Gastrocnemius medialis (tissue), 4 donors: ENCODE data around the gene EDEM3. TPM values are rescaled to one million over a fixed set of nuclear protein-coding genes. Genes with fewer than 3 reads are reported as not detected.

Experiments
- ATAC-seq, 2 donors: fragments of 150-250 bp; one replicate each; pipeline ENCODE4 v1.9.1; 2016
- DNase-seq, 2 donors: peaks; one replicate each; pipeline ENCODE4 v3.0.0-alpha.2; 2019
- H3K27ac ChIP-seq, 4 donors: fragments of 200-600 bp; sonication (generic); 1 replicate in 1 of 4; 2 replicates in 3 of 4; pipeline ENCODE4 v1.5.1; 2016 to 2018; ENCODE audit warnings: mild to moderate bottlenecking in 2 of 4, moderate library complexity in 1 of 4
- H3K27me3 ChIP-seq, 3 donors: fragments of 200-600 bp; sonication (generic) in 2 of 3; 1 replicate in 1 of 3; 2 replicates in 2 of 3; pipeline versions ENCODE4 v1.5.1 to v1.6.0; 2016 to 2019; ENCODE audit warnings: mild to moderate bottlenecking in 1 of 3, moderate library complexity in 1 of 3
- H3K36me3 ChIP-seq, 2 donors: fragments of 200-600 bp; sonication (generic) in 1 of 2; one replicate each; pipeline ENCODE4 v1.5.1; 2017 to 2018
- H3K4me1 ChIP-seq, 2 donors: fragments of 200-600 bp; sonication (generic) in 1 of 2; one replicate each; pipeline ENCODE4 v1.5.1; 2016 to 2017; ENCODE audit warnings: mild to moderate bottlenecking in 2 of 2
- H3K4me3 ChIP-seq, 4 donors: fragments of 200-600 bp; sonication (generic) in 3 of 4; 1 replicate in 1 of 4; 2 replicates in 3 of 4; pipeline ENCODE4 v1.5.1; 2016 to 2019; ENCODE audit warnings: mild to moderate bottlenecking in 2 of 4
- H3K9me3 ChIP-seq, 3 donors: fragments of 200-600 bp; sonication (generic) in 2 of 3; 1 replicate in 1 of 3; 2 replicates in 2 of 3; pipeline ENCODE4 v1.5.1; 2016 to 2019
- POLR2A ChIP-seq, 2 donors: fragments of 450-650 bp; IDR thresholded peaks; one replicate each; pipeline ENCODE4 v1.6.1; 2017; ENCODE audit warnings: antibody characterized with exemption in 2 of 2, mild to moderate bottlenecking in 2 of 2, moderate library complexity in 2 of 2
- in situ Hi-C, 4 donors: fragments of 200-750 bp; cut with MboI; loops; one replicate each; pipeline versions ENCODE4 v1.15.0 to v1.8.0; 2017; ENCODE audit warnings: low sequenced_read_pairs in 4 of 4
- intact Hi-C: fragments of 100-400 bp; cut with DNase I; formaldehyde crosslinking; loops from one replicate; pipeline ENCODE4 v1.15.1; 2023; ENCODE audit warnings: low total_unique reads
- total RNA-seq, 4 donors: library from RNA; depleted of rRNA; stranded (reverse); fragments of >200 nt; gene quantifications; one replicate each; pipeline versions ENCODE4 v1.1.0 to v1.2.3, GENCODE V29; 2016
- TF ChIP-seq, protein P1 (sequence below), 5 experiments: fragments of 450-650 bp in 3 of 5; fragments of 200-600 bp in 2 of 5; sonication (generic) in 2 of 5; IDR thresholded peaks in 4 of 5; conservative IDR thresholded peaks in 1 of 5; 1 replicate in 4 of 5; 2 replicates in 1 of 5; pipeline ENCODE4 v1.5.1; 2016 to 2019; ENCODE audit warnings: antibody characterized with exemption in 5 of 5, mild to moderate bottlenecking in 3 of 5, moderate library complexity in 3 of 5

EDEM3 gene
- total RNA-seq, 4 donors from 2014 or later: 18.1 to 51.1 (median 31.9) TPM

DNA sequence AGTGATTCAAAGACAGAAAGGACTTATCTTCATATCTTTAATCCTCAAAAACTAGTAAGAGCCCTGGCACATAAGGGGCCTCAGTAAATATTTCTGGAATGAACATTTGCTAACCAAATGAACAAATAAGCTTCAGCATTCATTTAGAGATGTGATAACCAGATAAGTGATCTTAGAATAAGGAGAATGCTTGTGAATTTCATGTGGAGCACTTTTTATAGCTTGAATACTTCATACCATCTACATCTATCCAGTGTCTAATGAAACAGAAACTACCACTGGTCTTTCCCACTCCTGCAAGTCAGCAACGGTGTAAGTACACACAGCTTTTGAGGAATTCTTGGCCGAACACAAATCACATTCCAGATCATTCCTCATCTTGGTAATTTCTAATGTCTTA lies 38.5 kb downstream of the EDEM3 start:
- Histone ChIP-seq H3K4me3 (no peak overlapping the region), H3K4me1 (no peaks in the 10 kb centered on the region), H3K27ac (no peak overlapping the region), H3K9me3 (no peaks in the 10 kb centered on the region), H3K36me3 (peaks cover 0 to 96% of the 10 kb centered on the region in 2 donors), H3K27me3 (no peaks in the 10 kb centered on the region)
- no peak for ATAC-seq
- in situ Hi-C loops (loop anchor here in 1 of 4 donors (25.0 kb wide), 1 partner anchor 1621 kb away; no protein-coding TSS in a partner anchor), intact Hi-C loops (no loop called here)
- TF ChIP-seq POLR2A (IDR thresholded peaks at IDR 0.05): no peak
- TF ChIP-seq, protein P1, sequence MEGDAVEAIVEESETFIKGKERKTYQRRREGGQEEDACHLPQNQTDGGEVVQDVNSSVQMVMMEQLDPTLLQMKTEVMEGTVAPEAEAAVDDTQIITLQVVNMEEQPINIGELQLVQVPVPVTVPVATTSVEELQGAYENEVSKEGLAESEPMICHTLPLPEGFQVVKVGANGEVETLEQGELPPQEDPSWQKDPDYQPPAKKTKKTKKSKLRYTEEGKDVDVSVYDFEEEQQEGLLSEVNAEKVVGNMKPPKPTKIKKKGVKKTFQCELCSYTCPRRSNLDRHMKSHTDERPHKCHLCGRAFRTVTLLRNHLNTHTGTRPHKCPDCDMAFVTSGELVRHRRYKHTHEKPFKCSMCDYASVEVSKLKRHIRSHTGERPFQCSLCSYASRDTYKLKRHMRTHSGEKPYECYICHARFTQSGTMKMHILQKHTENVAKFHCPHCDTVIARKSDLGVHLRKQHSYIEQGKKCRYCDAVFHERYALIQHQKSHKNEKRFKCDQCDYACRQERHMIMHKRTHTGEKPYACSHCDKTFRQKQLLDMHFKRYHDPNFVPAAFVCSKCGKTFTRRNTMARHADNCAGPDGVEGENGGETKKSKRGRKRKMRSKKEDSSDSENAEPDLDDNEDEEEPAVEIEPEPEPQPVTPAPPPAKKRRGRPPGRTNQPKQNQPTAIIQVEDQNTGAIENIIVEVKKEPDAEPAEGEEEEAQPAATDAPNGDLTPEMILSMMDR (IDR thresholded peaks at IDR 0.05 in 4 of 5, conservative IDR thresholded peaks at IDR 0.05 in 1 of 5): no peak
- DNase-seq: no peak

DNA sequence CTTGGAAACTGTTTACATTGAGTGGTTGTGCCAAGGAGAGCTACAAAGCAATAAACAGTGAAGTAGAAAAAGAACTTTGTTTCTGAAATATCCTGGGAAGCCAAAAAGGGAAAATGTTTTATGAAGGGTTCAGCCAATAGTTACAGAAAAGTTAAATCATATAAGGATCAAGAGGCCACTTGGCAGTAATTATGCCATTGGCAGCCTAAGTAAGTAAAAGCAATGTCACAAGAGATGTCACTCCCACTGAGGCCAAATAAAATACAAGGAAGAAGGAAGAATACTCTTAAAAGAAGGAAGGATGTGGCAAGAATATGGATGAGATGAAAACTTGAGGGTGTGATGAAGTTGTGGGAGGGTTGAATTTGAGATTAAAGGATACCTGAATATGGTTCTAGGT lies 45.2 kb downstream of the EDEM3 start:
- in situ Hi-C loops: loop anchor here in 1 of 4 donors (25.0 kb wide), 1 partner anchor 1628 kb away; no protein-coding TSS in a partner anchor

DNA sequence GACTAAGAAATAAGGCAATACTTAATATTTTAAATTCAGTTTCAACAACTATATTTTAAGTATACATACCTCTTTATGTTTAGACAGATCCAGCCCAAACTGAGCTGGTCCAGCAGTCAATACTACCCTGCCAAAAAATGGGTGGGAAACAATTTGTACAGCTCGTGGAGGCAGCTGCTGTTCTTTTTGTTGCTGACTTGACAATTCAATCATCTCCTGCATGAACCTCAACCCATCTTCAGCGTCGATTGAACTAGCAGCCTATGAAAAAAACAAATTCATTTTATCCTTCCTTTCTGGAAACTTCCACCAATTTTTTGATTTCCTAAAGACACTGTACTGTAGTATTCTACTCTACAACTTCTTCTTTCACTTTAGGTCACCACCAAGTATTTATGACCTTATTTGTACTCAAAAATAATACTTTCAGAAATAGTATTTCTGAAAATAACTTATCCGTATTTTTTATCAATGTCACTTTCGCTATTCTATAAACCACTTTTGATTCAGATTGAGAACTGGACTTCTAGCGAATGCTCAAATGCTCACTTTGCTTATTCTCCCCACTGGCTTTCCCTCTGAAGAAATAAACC lies 46.5 kb downstream of the EDEM3 start:
- H3K27me3 ChIP-seq: no peaks in the 10 kb centered on the region
- H3K4me3 ChIP-seq: no peak overlapping the region
- no peak overlapping the region for H3K27ac ChIP-seq
- H3K9me3 ChIP-seq: no peaks in the 10 kb centered on the region
- in situ Hi-C loops: loop anchor here in 1 of 4 donors (25.0 kb wide), 1 partner anchor 1629 kb away; no protein-coding TSS in a partner anchor
- no peak for DNase-seq
- no peaks in the 10 kb centered on the region for H3K4me1 ChIP-seq
- peaks cover 0 to 94% of the 10 kb centered on the region in 2 donors for H3K36me3 ChIP-seq
- intact Hi-C loops: no loop called here
- TF ChIP-seq, protein P1 (IDR thresholded peaks at IDR 0.05 in 4 of 5, conservative IDR thresholded peaks at IDR 0.05 in 1 of 5): no peak
- TF ChIP-seq POLR2A (IDR thresholded peaks at IDR 0.05): no peak
- no peak for ATAC-seq

More for the DNA sequence above, 45.2 kb downstream of the EDEM3 start:
- TF ChIP-seq, protein P1 (IDR thresholded peaks at IDR 0.05 in 4 of 5, conservative IDR thresholded peaks at IDR 0.05 in 1 of 5): no peak
- TF ChIP-seq POLR2A (IDR thresholded peaks at IDR 0.05): no peak
- no peak for ATAC-seq
- intact Hi-C loops: no loop called here
- H3K27me3 ChIP-seq: no peaks in the 10 kb centered on the region
- H3K4me3 ChIP-seq: no peak overlapping the region
- no peak overlapping the region for H3K27ac ChIP-seq
- H3K4me1 ChIP-seq: no peaks in the 10 kb centered on the region
- H3K36me3 ChIP-seq: peaks cover 0 to 95% of the 10 kb centered on the region in 2 donors
- H3K9me3 ChIP-seq: no peaks in the 10 kb centered on the region
- DNase-seq: no peak

DNA sequence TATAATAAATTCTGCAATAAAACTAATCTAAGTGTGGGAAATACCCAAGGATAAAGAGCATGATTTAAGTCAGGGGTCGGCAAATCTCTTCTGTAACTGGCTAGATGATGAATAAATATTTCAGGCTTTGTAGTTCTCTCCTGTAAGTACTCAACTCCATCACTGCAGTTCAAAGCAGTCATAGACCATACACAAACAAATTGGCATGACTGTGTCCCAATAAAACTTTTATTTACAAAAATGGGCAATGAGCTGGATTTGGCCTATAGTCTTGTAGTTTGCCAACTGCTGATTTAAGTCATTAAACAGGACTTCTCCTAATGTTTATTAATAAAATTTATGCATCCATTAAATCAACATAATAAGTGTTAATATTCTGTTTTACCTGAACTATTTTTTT lies 49.4 kb downstream of the EDEM3 start:
- Histone ChIP-seq H3K9me3 (no peaks in the 10 kb centered on the region), H3K27me3 (no peaks in the 10 kb centered on the region), H3K4me1 (peaks cover 0 to 5% of the 10 kb centered on the region in 2 donors), H3K27ac (no peak overlapping the region), H3K36me3 (peaks cover 0 to 81% of the 10 kb centered on the region in 2 donors), H3K4me3 (no peak overlapping the region)
- in situ Hi-C loops (loop anchor here in 1 of 4 donors (25.0 kb wide), 1 partner anchor 1632 kb away; no protein-coding TSS in a partner anchor), intact Hi-C loops (no loop called here)
- DNase-seq: no peak
- ATAC-seq: no peak
- TF ChIP-seq, protein P1 (IDR thresholded peaks at IDR 0.05 in 4 of 5, conservative IDR thresholded peaks at IDR 0.05 in 1 of 5): no peak
- no peak for TF ChIP-seq POLR2A (IDR thresholded peaks at IDR 0.05)
